Thyroid gland (tissue), 4 donors: ENCODE measurements around the gene ATRN.

Experiments used
- CTCF ChIP-seq, 6 experiments: fragments of 200-600 bp in 3 of 6; fragments of 450-650 bp in 3 of 6; sonication (generic) in 3 of 6; IDR thresholded peaks; one replicate each; pipeline ENCODE4 v1.5.1; 2016 to 2019; ENCODE audit warnings: antibody characterized with exemption in 6 of 6, mild to moderate bottlenecking in 2 of 6, inconsistent platforms in 1 of 6, moderate library complexity in 1 of 6
- POLR2A ChIP-seq, 2 donors: fragments of 450-650 bp; IDR thresholded peaks; one replicate each; pipeline ENCODE4 v1.6.1; 2017; ENCODE audit warnings: antibody characterized with exemption in 2 of 2, mild to moderate bottlenecking in 2 of 2, moderate library complexity in 1 of 2

- TF ChIP-seq CTCF (IDR thresholded peaks at IDR 0.05) (no peak), POLR2A (IDR thresholded peaks at IDR 0.05) (no peak)
Measured at GRCh38 chr20:3479025-3479424, 8.2 kb downstream of the ATRN start.
